A673 (cell line): ENCODE results near the gene MAMDC2. TPM values are rescaled to one million over a fixed set of nuclear protein-coding genes. Genes with fewer than 3 reads are reported as not detected.

Experiments used
- BruUV-seq: library from RNA; stranded (reverse); fragments of 400-500 nt; replicated peaks from 2 replicates; lab custom pipeline; 2021; lab: Mats Ljungman, UMichigan
- CTCF ChIA-PET: fragments of 300-600 bp; sonication (Branson Sonifier 250); formaldehyde crosslinking; loops from one replicate; lab custom pipeline; 2022; ENCODE audit warnings: antibody characterized with exemption; lab: Charles Lee
- POLR2A ChIA-PET: fragments of 300-600 bp; sonication (Branson Sonifier 250); formaldehyde crosslinking; loops from one replicate; lab custom pipeline; 2022; ENCODE audit warnings: antibody characterized with exemption; ENCODE audit not compliant: low non-redundant PET; lab: Charles Lee
- DNase-seq: peaks from one replicate; pipeline ENCODE4 v3.0.0-alpha.2; 2015; ENCODE audit warnings: low spot score
- H3K27ac ChIP-seq: fragments of 200-600 bp; sonication (generic); 2 replicates; pipeline ENCODE4 v1.5.1; 2016; ENCODE audit warnings: mixed run types, low read depth, mild to moderate bottlenecking, mixed read lengths, antibody characterized with exemption, low read length; ENCODE audit not compliant: poor library complexity, severe bottlenecking
- H3K27me3 ChIP-seq: fragments of 200-600 bp; sonication (generic); replicated peaks from 2 replicates; pipeline ENCODE4 v1.6.1; 2017; ENCODE audit warnings: mixed run types, low read depth, mild to moderate bottlenecking, mixed read lengths, antibody characterized with exemption, low read length; ENCODE audit not compliant: insufficient read depth, poor library complexity
- H3K36me3 ChIP-seq: fragments of 200-600 bp; sonication (generic); 2 replicates; pipeline ENCODE4 v1.6.1; 2016; ENCODE audit warnings: mixed run types, mild to moderate bottlenecking, mixed read lengths, antibody characterized with exemption, low read length; ENCODE audit not compliant: insufficient read depth, poor library complexity, severe bottlenecking
- H3K4me1 ChIP-seq: fragments of 200-600 bp; sonication (generic); 2 replicates; pipeline ENCODE4 v1.6.1; 2017; ENCODE audit warnings: mixed run types, mild to moderate bottlenecking, mixed read lengths, antibody characterized with exemption, low read length; ENCODE audit not compliant: insufficient read depth, poor library complexity, severe bottlenecking
- H3K4me3 ChIP-seq: fragments of 200-600 bp; sonication (generic); 2 replicates; pipeline ENCODE4 v1.5.1; 2016; ENCODE audit warnings: low read depth, mixed run types, mild to moderate bottlenecking, mixed read lengths, low read length; ENCODE audit not compliant: poor library complexity, severe bottlenecking
- H3K9me3 ChIP-seq: fragments of 200-600 bp; sonication (generic); 2 replicates; pipeline ENCODE4 v1.6.1; 2016; ENCODE audit warnings: mixed run types, low read depth, mild to moderate bottlenecking, mixed read lengths, antibody characterized with exemption, low read length; ENCODE audit not compliant: poor library complexity, severe bottlenecking
- CTCF ChIP-seq: fragments of 300-800, 200-600 bp; sonication (generic); conservative IDR thresholded peaks from 2 replicates; pipeline ENCODE4 v1.5.1; 2017; ENCODE audit warnings: low read depth, mild to moderate bottlenecking, antibody characterized with exemption, low read length, moderate library complexity, mixed read lengths
- EZH2 ChIP-seq: fragments of 200-600 bp; sonication (generic); IDR thresholded peaks from 2 replicates; pipeline ENCODE4 v1.6.1; 2017; ENCODE audit warnings: borderline replicate concordance, low read depth, mild to moderate bottlenecking, mixed read lengths, antibody characterized with exemption, low read length; ENCODE audit not compliant: poor library complexity, severe bottlenecking
- intact Hi-C: fragments of 100-400 bp; cut with micrococcal nuclease; formaldehyde crosslinking; loops from one replicate; pipeline ENCODE4 v1.10.0; 2022; ENCODE audit not compliant: unreplicated experiment
- total RNA-seq: library from RNA; stranded (reverse); gene quantifications from 2 replicates; pipeline ENCODE4 v1.2.3, GENCODE V29; 2021

The MAMDC2 gene
- total RNA-seq, 1 experiment from 2014 or later: not detected

GRCh38 chr9:70092190-70092589 is 48.5 kb downstream of the MAMDC2 start:
- Histone ChIP-seq H3K27ac (no peak overlapping the region), H3K9me3 (no peaks in the 10 kb centered on the region), H3K4me1 (no peaks in the 10 kb centered on the region), H3K36me3 (no peaks in the 10 kb centered on the region), H3K4me3 (no peak overlapping the region), H3K27me3 (peaks cover 14% of the 10 kb centered on the region)
- ChIA-PET CTCF (no interaction called here), POLR2A (no interaction called here)
- intact Hi-C loops: no loop called here
- DNase-seq: no peak
- BruUV-seq: no TSS peak
- no peak for TF ChIP-seq EZH2
- TF ChIP-seq CTCF: no peak

GRCh38 chr9:70093095-70093494 is 49.4 kb downstream of the MAMDC2 start:
- ChIA-PET POLR2A (interaction anchor here (0.6 kb wide), 1 partner anchor 327 kb away, joined by 9 read pairs; no protein-coding TSS in a partner anchor), CTCF (no interaction called here)
- intact Hi-C loops: no loop called here

GRCh38 chr9:70093944-70094343 is 50.3 kb downstream of the MAMDC2 start:
- H3K4me1 ChIP-seq: no peaks in the 10 kb centered on the region
- BruUV-seq: no TSS peak
- ChIA-PET CTCF (no interaction called here), POLR2A (no interaction called here)
- intact Hi-C loops: no loop called here
- H3K9me3 ChIP-seq: no peaks in the 10 kb centered on the region
- no peaks in the 10 kb centered on the region for H3K36me3 ChIP-seq
- H3K27ac ChIP-seq: no peak overlapping the region
- TF ChIP-seq CTCF (no peak), EZH2 (no peak)
- H3K4me3 ChIP-seq: no peak overlapping the region
- peaks cover 26% of the 10 kb centered on the region for H3K27me3 ChIP-seq
- no peak for DNase-seq

More at GRCh38 chr9:70093095-70093494, 49.4 kb downstream of the MAMDC2 start:
- no peaks in the 10 kb centered on the region for H3K9me3 ChIP-seq
- no peaks in the 10 kb centered on the region for H3K4me1 ChIP-seq
- DNase-seq: no peak
- no peak overlapping the region for H3K27ac ChIP-seq
- TF ChIP-seq CTCF (no peak), EZH2 (no peak)
- H3K27me3 ChIP-seq: peaks cover 23% of the 10 kb centered on the region
- no peak overlapping the region for H3K4me3 ChIP-seq
- no peaks in the 10 kb centered on the region for H3K36me3 ChIP-seq
- BruUV-seq: no TSS peak
